Upper lobe of left lung (tissue), 6 donors: ENCODE results near the gene ZNF816. TPM values are rescaled to one million over a fixed set of nuclear protein-coding genes. Genes with fewer than 3 reads are reported as not detected.

Experiments
- ATAC-seq, 2 donors: fragments of 200-7000 bp; cut with Tn5 transposase; one replicate each; pipeline ENCODE4 v1.9.1; 2022; ENCODE audit warnings: mild to moderate bottlenecking in 2 of 2, moderate library complexity in 2 of 2; ENCODE audit not compliant: low FRiP score in 2 of 2
- DNase-seq, 2 donors: peaks; one replicate each; pipeline ENCODE4 v3.0.0-alpha.2; 2019 to 2020
- H3K27ac ChIP-seq, 4 donors: fragments of 200-600 bp; sonication (generic); one replicate each; pipeline ENCODE4 v1.5.1; 2016 to 2019
- H3K27me3 ChIP-seq, 4 donors: fragments of 200-600 bp; sonication (generic); one replicate each; pipeline ENCODE4 v1.5.1; 2017 to 2019
- H3K36me3 ChIP-seq, 4 donors: fragments of 200-600 bp; sonication (generic); one replicate each; pipeline ENCODE4 v1.5.1; 2016 to 2019
- H3K4me1 ChIP-seq, 4 donors: fragments of 200-600 bp; sonication (generic); one replicate each; pipeline ENCODE4 v1.5.1; 2018 to 2019
- H3K4me3 ChIP-seq, 4 donors: fragments of 200-600 bp; sonication (generic); one replicate each; pipeline ENCODE4 v1.5.1; 2017 to 2019; ENCODE audit warnings: mild to moderate bottlenecking in 2 of 4, moderate library complexity in 1 of 4
- H3K9me3 ChIP-seq, 4 donors: fragments of 200-600 bp; sonication (generic); one replicate each; pipeline ENCODE4 v1.5.1; 2018 to 2019
- CTCF ChIP-seq, 6 experiments: fragments of 450-650 bp in 4 of 6; fragments of 200-600 bp in 2 of 6; sonication (generic) in 2 of 6; IDR thresholded peaks; one replicate each; pipeline ENCODE4 v1.5.1; 2016 to 2019; ENCODE audit warnings: antibody characterized with exemption in 6 of 6
- EP300 ChIP-seq, 4 donors: sonication (generic); formaldehyde crosslinking; IDR thresholded peaks; one replicate each; pipeline ENCODE4 v1.5.1; 2017; ENCODE audit warnings: antibody characterized with exemption in 4 of 4, control low read depth in 2 of 4
- POLR2A ChIP-seq, 4 donors: fragments of 450-650 bp; IDR thresholded peaks; one replicate each; pipeline ENCODE4 v1.5.1; 2016 to 2017; ENCODE audit warnings: antibody characterized with exemption in 4 of 4, mild to moderate bottlenecking in 2 of 4
- POLR2AphosphoS5 ChIP-seq, 2 donors: sonication (generic); formaldehyde crosslinking; IDR thresholded peaks; one replicate each; pipeline ENCODE4 v1.5.1; 2017; ENCODE audit warnings: antibody characterized with exemption in 2 of 2
- WGBS, 2 donors: methylation state at CpG; one replicate each; pipeline ENCODE4 v1.1.5; 2017 to 2018; 5-methylcytosine and 5-hydroxymethylcytosine counted together
- total RNA-seq, 6 donors: library from RNA; depleted of rRNA in 4 of 6; stranded (reverse); fragments of >200 nt in 4 of 6; gene quantifications; one replicate each; pipeline versions ENCODE4 v1.1.0 to v1.2.1, GENCODE V29; 2016 to 2021
- donor health status: DM: no; HTN: no; CAD: no; lungs with moderate emphysema.
- donor health status: DM: no; HTN: yes; CAD: no; lungs with severe emphysema.

Gene ZNF816
- total RNA-seq: 10 to 100 TPM in 2 of 6 donors, 1 to 10 TPM in 4; 6.7 to 14.6 (median 8.8) TPM

- DNase-seq: peak; percentile 98 to 100
- H3K27ac ChIP-seq: peak within 1 kb of the TSS; percentile 76 to 84 (median 80)
- H3K27me3 ChIP-seq: no peaks in the 10 kb centered on the region
- peaks cover 0 to 35% (median 28%) of the 10 kb centered on the region in 4 donors for H3K9me3 ChIP-seq
- H3K4me3 ChIP-seq: peak within 1 kb of the TSS; percentile 63 to 72 (median 66)
- TF ChIP-seq EP300 (IDR thresholded peaks at IDR 0.05) (no peak), CTCF (IDR thresholded peaks at IDR 0.05) (peak in 1 of 6 experiments; percentile 13), POLR2A (IDR thresholded peaks at IDR 0.05) (peak in 3 of 4 donors; percentile 56 to 63 (median 56)), POLR2AphosphoS5 (IDR thresholded peaks at IDR 0.05) (peak; percentile 79 to 80)
- peaks cover 14 to 19% (median 17%) of the 10 kb centered on the region in 4 donors for H3K4me1 ChIP-seq
- H3K36me3 ChIP-seq: peaks cover 0 to 7% (median 6%) of the 10 kb centered on the region in 4 donors
- ATAC-seq: peak; percentile 100
- 2% methylated on average over 19 to 47 of the region's 55 CpGs for WGBS, 2 donors
These were observed at the start of gene ZNF816 for GRCh38 chr19:52962394-52963246. Gene ZNF816, minus strand, starts transcription at chr19:52962881. Its CDS starts 6,792 bp downstream, at chr19:52956089.

- Histone ChIP-seq H3K36me3 (no peaks in the 10 kb centered on the region), H3K4me3 (no peak overlapping the region), H3K27ac (no peak overlapping the region), H3K9me3 (peaks cover 0 to 11% (median 3%) of the 10 kb centered on the region in 4 donors), H3K27me3 (no peaks in the 10 kb centered on the region), H3K4me1 (no peaks in the 10 kb centered on the region)
- 87 to 98% methylated on average over 6 of the region's 6 CpGs for WGBS, 2 donors
- TF ChIP-seq POLR2AphosphoS5 (IDR thresholded peaks at IDR 0.05) (no peak), EP300 (IDR thresholded peaks at IDR 0.05) (no peak), CTCF (IDR thresholded peaks at IDR 0.05) (no peak), POLR2A (IDR thresholded peaks at IDR 0.05) (no peak)
- ATAC-seq (no peak), DNase-seq (no peak)
These were observed 49.3 kb upstream of the ZNF816 start for GRCh38 chr19:53012006-53012405.

- TF ChIP-seq POLR2AphosphoS5 (IDR thresholded peaks at IDR 0.05): no peak
- no peak for TF ChIP-seq POLR2A (IDR thresholded peaks at IDR 0.05)
- no peak for TF ChIP-seq EP300 (IDR thresholded peaks at IDR 0.05)
- no peak for TF ChIP-seq CTCF (IDR thresholded peaks at IDR 0.05)
- peaks cover 0 to 6% (median 0%) of the 10 kb centered on the region in 4 donors for H3K9me3 ChIP-seq
- no peak for ATAC-seq
- H3K27ac ChIP-seq: no peak overlapping the region
- H3K4me3 ChIP-seq: no peak overlapping the region
- no peak for DNase-seq
- no peaks in the 10 kb centered on the region for H3K27me3 ChIP-seq
- WGBS, 2 donors: 58 to 69% methylated on average over 9 of the region's 9 CpGs
- H3K4me1 ChIP-seq: no peaks in the 10 kb centered on the region
- H3K36me3 ChIP-seq: no peaks in the 10 kb centered on the region
These were observed 47.8 kb upstream of the ZNF816 start for GRCh38 chr19:53010494-53010893.

- H3K4me3 ChIP-seq: no peak overlapping the region
- peaks cover 0 to 6% (median 0%) of the 10 kb centered on the region in 4 donors for H3K9me3 ChIP-seq
- no peak for TF ChIP-seq POLR2AphosphoS5 (IDR thresholded peaks at IDR 0.05)
- TF ChIP-seq EP300 (IDR thresholded peaks at IDR 0.05): no peak
- no peak for TF ChIP-seq CTCF (IDR thresholded peaks at IDR 0.05)
- TF ChIP-seq POLR2A (IDR thresholded peaks at IDR 0.05): no peak
- H3K36me3 ChIP-seq: no peaks in the 10 kb centered on the region
- DNase-seq: no peak
- WGBS, 2 donors: 76 to 79% methylated on average over 25 of the region's 25 CpGs
- no peak overlapping the region for H3K27ac ChIP-seq
- H3K4me1 ChIP-seq: no peaks in the 10 kb centered on the region
- no peaks in the 10 kb centered on the region for H3K27me3 ChIP-seq
- ATAC-seq: no peak
These were observed 45.5 kb upstream of the ZNF816 start for GRCh38 chr19:53008061-53008778.
